HCT116 (cell line): ENCODE data around the gene CENATAC. TPM values are rescaled to one million over a fixed set of nuclear protein-coding genes. Genes with fewer than 3 reads are reported as not detected.

Experiments
- ATAC-seq: fragments of 200-7000 bp; cut with Tn5 transposase; 2 replicates; pipeline ENCODE4 v1.9.1; 2020; ENCODE audit warnings: mild to moderate bottlenecking, moderate library complexity
- BruUV-seq: library from RNA; stranded (reverse); fragments of 400-500 nt; replicated peaks from 2 replicates; lab custom pipeline; 2021; lab: Mats Ljungman, UMichigan
- CTCF ChIA-PET: fragments of 300-600 bp; sonication (Branson Sonifier 250); formaldehyde crosslinking; loops from one replicate; lab custom pipeline; 2021; ENCODE audit warnings: antibody characterized with exemption; lab: Charles Lee
- POLR2A ChIA-PET: fragments of 300-600, 350-600 bp; sonication (Branson Sonifier 250); formaldehyde crosslinking; loops from one replicate; lab custom pipeline; 2021; ENCODE audit warnings: antibody characterized with exemption; lab: Charles Lee
- RAD21 ChIA-PET, 2 experiments: fragments of 300-600 bp; sonication (Branson Sonifier 250); formaldehyde crosslinking; loops; one replicate each; lab custom pipeline; 2023; ENCODE audit warnings: low total read pairs in 2 of 2; ENCODE audit not compliant: uncharacterized antibody in 2 of 2, unreplicated experiment in 2 of 2, low non-redundant PET in 1 of 2; lab: Charles Lee
- DNase-seq: peaks from one replicate; pipeline ENCODE4 v3.0.0-alpha.2; 2010; ENCODE audit warnings: low read depth, low spot score
- H2AFZ ChIP-seq: fragments of 200-600 bp; shearing (Covaris generic), sonication (generic); 2 replicates; pipeline ENCODE4 v1.6.1; 2017; ENCODE audit warnings: low read depth, mixed run types, mixed read lengths, antibody characterized with exemption, low read length; ENCODE audit not compliant: poor library complexity, severe bottlenecking
- H3K27ac ChIP-seq: 2 replicates; pipeline ENCODE4 v1.5.1; 2012; ENCODE audit warnings: low read depth, low read length
- H3K27me3 ChIP-seq: fragments of 200-600 bp; sonication (generic); 2 replicates; pipeline ENCODE4 v1.6.1; 2016; ENCODE audit warnings: mixed run types, low read length, mixed read lengths; ENCODE audit not compliant: insufficient read depth
- H3K36me3 ChIP-seq, 2 experiments: fragments of 200-500 bp in 1 of 2; fragments of 200-600 bp in 1 of 2; sonication (Bioruptor generic) in 1 of 2; sonication (generic) in 1 of 2; 2 replicates each; pipeline versions ENCODE4 v1.5.1 to v1.6.1; 2014 to 2016; ENCODE audit warnings: low read length in 2 of 2, inconsistent platforms in 1 of 2, mixed read lengths in 1 of 2, mixed run types in 1 of 2; ENCODE audit not compliant: insufficient read depth in 2 of 2, control insufficient read depth in 1 of 2
- H3K4me1 ChIP-seq, 2 experiments: fragments of 200-600 bp in 1 of 2; sonication (generic) in 1 of 2; 2 replicates each; pipeline versions ENCODE4 v1.5.1 to v1.6.1; 2012 to 2017; ENCODE audit warnings: low read length in 2 of 2, inconsistent platforms in 1 of 2, mild to moderate bottlenecking in 1 of 2, mixed read lengths in 1 of 2, mixed run types in 1 of 2, moderate library complexity in 1 of 2; ENCODE audit not compliant: insufficient read depth in 2 of 2, control insufficient read depth in 1 of 2
- H3K4me2 ChIP-seq: fragments of 200-600 bp; sonication (generic); 2 replicates; pipeline ENCODE4 v1.6.1; 2017; ENCODE audit warnings: mixed run types, low read length, mixed read lengths
- H3K4me3 ChIP-seq, 2 experiments: fragments of 200-600 bp in 1 of 2; sonication (generic) in 1 of 2; replicated peaks in 1 of 2; 2 replicates each; pipeline ENCODE4 v1.5.1; 2011 to 2016; ENCODE audit warnings: low read length in 2 of 2, control low read depth in 1 of 2, low read depth in 1 of 2, mild to moderate bottlenecking in 1 of 2, mixed read lengths in 1 of 2, mixed run types in 1 of 2
- H3K79me2 ChIP-seq: fragments of 200-600 bp; sonication (generic); 2 replicates; pipeline ENCODE4 v1.6.1; 2017; ENCODE audit warnings: mild to moderate bottlenecking, mixed run types, low read length, moderate library complexity, mixed read lengths; ENCODE audit not compliant: insufficient read depth
- H3K9ac ChIP-seq: fragments of 200-600 bp; sonication (generic); 2 replicates; pipeline ENCODE4 v1.6.1; 2016; ENCODE audit warnings: low read length, mixed read lengths
- H3K9me2 ChIP-seq: fragments of 200-600 bp; sonication (generic), shearing (Covaris generic); 2 replicates; pipeline ENCODE4 v1.6.1; 2017; ENCODE audit warnings: mixed run types, mild to moderate bottlenecking, moderate library complexity; ENCODE audit not compliant: insufficient read depth
- H3K9me3 ChIP-seq, 2 experiments: fragments of 200-500 bp in 1 of 2; fragments of 200-600 bp in 1 of 2; sonication (Bioruptor generic) in 1 of 2; sonication (generic) in 1 of 2; 2 replicates each; pipeline ENCODE4 v1.6.1; 2014 to 2017; ENCODE audit warnings: low read length in 2 of 2, mixed read lengths in 2 of 2, inconsistent platforms in 1 of 2, low read depth in 1 of 2, mild to moderate bottlenecking in 1 of 2, mixed run types in 1 of 2, moderate library complexity in 1 of 2; ENCODE audit not compliant: control insufficient read depth in 1 of 2, insufficient read depth in 1 of 2
- H4K20me1 ChIP-seq: fragments of 200-600 bp; sonication (generic), shearing (Covaris generic); 2 replicates; pipeline ENCODE4 v1.6.1; 2017; ENCODE audit warnings: mixed run types, mild to moderate bottlenecking, moderate library complexity; ENCODE audit not compliant: insufficient read depth
- EZH2 ChIP-seq: fragments of 200-600 bp; sonication (generic); IDR thresholded peaks from 2 replicates; pipeline ENCODE4 v1.6.1; 2017; ENCODE audit warnings: antibody characterized with exemption, mixed run types
- EZH2phosphoT487 ChIP-seq: fragments of 200-600 bp; IDR thresholded peaks from 2 replicates; pipeline ENCODE4 v1.6.1; 2018; ENCODE audit warnings: antibody characterized with exemption, borderline replicate concordance
- POLR2A ChIP-seq: IDR thresholded peaks from 2 replicates; pipeline ENCODE4 v1.7.0; 2011; ENCODE audit warnings: borderline replicate concordance; ENCODE audit not compliant: insufficient read depth, insufficient read length; ENCODE audit errors: extremely low read depth
- POLR2AphosphoS5 ChIP-seq: IDR thresholded peaks from 2 replicates; pipeline ENCODE4 v1.6.1; 2011; ENCODE audit warnings: mild to moderate bottlenecking, low read depth, low read length, moderate library complexity
- RAD21 ChIP-seq: IDR thresholded peaks from 2 replicates; pipeline ENCODE4 v1.6.1; 2012; ENCODE audit warnings: low read depth, mild to moderate bottlenecking
- TCF7L2 ChIP-seq: IDR thresholded peaks from 2 replicates; pipeline ENCODE4 v1.7.0; 2011; ENCODE audit warnings: borderline replicate concordance, inconsistent platforms; ENCODE audit not compliant: insufficient read depth, insufficient read length; ENCODE audit errors: extremely low read depth
- ZBTB33 ChIP-seq: IDR thresholded peaks from 2 replicates; pipeline ENCODE4 v1.6.1; 2011; ENCODE audit warnings: mild to moderate bottlenecking, low read length, moderate library complexity; ENCODE audit not compliant: insufficient replicate concordance; ENCODE audit errors: extremely low read depth
- intact Hi-C: fragments of 100-400 bp; cut with micrococcal nuclease; formaldehyde crosslinking; loops from 2 replicates; pipeline ENCODE4 v1.10.0; 2022
- total RNA-seq: library from RNA; stranded (reverse); gene quantifications from one replicate; pipeline ENCODE4 v1.2.1, GENCODE V29; 2021; ENCODE audit not compliant: unreplicated experiment
- TF ChIP-seq, protein P1 (sequence below), 3 experiments: fragments of 200-600 bp in 1 of 3; sonication (generic) in 1 of 3; IDR thresholded peaks in 2 of 3; conservative IDR thresholded peaks in 1 of 3; 2 replicates each; pipeline ENCODE4 v1.5.1; 2012 to 2017; ENCODE audit warnings: low read depth in 2 of 3, low read length in 2 of 3, antibody characterized with exemption in 1 of 3, borderline replicate concordance in 1 of 3, control low read depth in 1 of 3, mild to moderate bottlenecking in 1 of 3, mixed read lengths in 1 of 3, mixed run types in 1 of 3, moderate library complexity in 1 of 3; ENCODE audit not compliant: insufficient read depth in 1 of 3

The CENATAC gene
- total RNA-seq, 1 experiment from 2014 or later: 28.9 TPM

DNA sequence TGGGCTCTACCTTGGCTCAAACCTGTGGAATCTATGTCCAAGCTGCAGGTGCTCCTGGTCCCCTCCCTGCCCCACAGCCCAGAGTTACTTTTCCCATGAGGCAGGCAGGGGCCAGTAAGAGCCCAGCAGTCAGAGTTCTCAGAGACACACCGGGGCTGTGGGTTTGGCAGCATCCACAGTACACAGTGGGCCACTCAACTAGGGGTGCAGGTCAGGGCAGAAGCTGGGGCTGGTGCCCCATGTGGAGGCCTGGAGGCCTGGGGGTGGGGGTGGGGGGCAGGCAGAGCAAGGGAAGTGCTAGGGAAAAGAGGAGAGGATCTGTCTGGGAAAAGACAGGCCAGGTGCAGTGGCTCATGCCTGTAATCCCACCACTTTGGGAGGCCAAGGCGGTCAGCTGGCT lies 39.4 kb upstream of the CENATAC start (continued):
- TF ChIP-seq ZBTB33 (no peak), RAD21 (no peak)

GRCh38 chr11:118961189-118961588 lies 36.7 kb upstream of the CENATAC start:
- ChIA-PET POLR2A (interaction anchor here (0.9 to 1.1 kb wide), 2 partner anchors 52 to 272 kb away, joined by 3 to 4 read pairs; no protein-coding TSS in a partner anchor), RAD21 (no interaction called here)

More at GRCh38 chr11:118961189-118961588, 36.7 kb upstream of the CENATAC start:
- Histone ChIP-seq H3K4me2 (no peak overlapping the region), H3K27me3 (no peaks in the 10 kb centered on the region), H3K9me3 (no peaks in the 10 kb centered on the region), H3K79me2 (no peaks in the 10 kb centered on the region), H4K20me1 (no peaks in the 10 kb centered on the region), H3K4me3 (no peak overlapping the region), H3K36me3 (no peaks in the 10 kb centered on the region), H3K27ac (no peak overlapping the region), H2AFZ (no peak overlapping the region), H3K9ac (no peak overlapping the region), H3K9me2 (no peaks in the 10 kb centered on the region), H3K4me1 (peaks cover 0 to 6% of the 10 kb centered on the region in 2 experiments; a peak in 2 of 4 replicates)
- intact Hi-C loops: no loop called here
- CTCF ChIA-PET: interaction anchor here (0.9 kb wide), 1 partner anchor 379 kb away, joined by 3 read pairs; no protein-coding TSS in a partner anchor
- no TSS peak for BruUV-seq
- no peak for DNase-seq
- TF ChIP-seq POLR2A: no peak
- TF ChIP-seq EZH2phosphoT487: no peak
- TF ChIP-seq TCF7L2: no peak
- TF ChIP-seq RAD21: no peak
- TF ChIP-seq POLR2AphosphoS5: no peak
- TF ChIP-seq, protein P1, sequence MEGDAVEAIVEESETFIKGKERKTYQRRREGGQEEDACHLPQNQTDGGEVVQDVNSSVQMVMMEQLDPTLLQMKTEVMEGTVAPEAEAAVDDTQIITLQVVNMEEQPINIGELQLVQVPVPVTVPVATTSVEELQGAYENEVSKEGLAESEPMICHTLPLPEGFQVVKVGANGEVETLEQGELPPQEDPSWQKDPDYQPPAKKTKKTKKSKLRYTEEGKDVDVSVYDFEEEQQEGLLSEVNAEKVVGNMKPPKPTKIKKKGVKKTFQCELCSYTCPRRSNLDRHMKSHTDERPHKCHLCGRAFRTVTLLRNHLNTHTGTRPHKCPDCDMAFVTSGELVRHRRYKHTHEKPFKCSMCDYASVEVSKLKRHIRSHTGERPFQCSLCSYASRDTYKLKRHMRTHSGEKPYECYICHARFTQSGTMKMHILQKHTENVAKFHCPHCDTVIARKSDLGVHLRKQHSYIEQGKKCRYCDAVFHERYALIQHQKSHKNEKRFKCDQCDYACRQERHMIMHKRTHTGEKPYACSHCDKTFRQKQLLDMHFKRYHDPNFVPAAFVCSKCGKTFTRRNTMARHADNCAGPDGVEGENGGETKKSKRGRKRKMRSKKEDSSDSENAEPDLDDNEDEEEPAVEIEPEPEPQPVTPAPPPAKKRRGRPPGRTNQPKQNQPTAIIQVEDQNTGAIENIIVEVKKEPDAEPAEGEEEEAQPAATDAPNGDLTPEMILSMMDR (IDR thresholded peaks at IDR 0.05 in 2 of 3, conservative IDR thresholded peaks at IDR 0.05 in 1 of 3; ENCODE audit: borderline replicate concordance in 1 of 3, insufficient read depth in 1 of 3, low read depth in 2 of 3, low read length in 2 of 3): no peak
- no peak for TF ChIP-seq EZH2
- no peak for ATAC-seq
